Body of pancreas (tissue), 4 donors: Measurements from ENCODE around the gene GLIS1. TPM values are rescaled to one million over a fixed set of nuclear protein-coding genes. Genes with fewer than 3 reads are reported as not detected.

Experiments used
- ATAC-seq: fragments of 150-250 bp; one replicate; pipeline ENCODE4 v1.9.1; 2016
- DNase-seq, 4 donors: peaks; one replicate each; pipeline ENCODE4 v3.0.0-alpha.2; 2019
- H3K27ac ChIP-seq, 4 donors: fragments of 200-600 bp; sonication (generic); 1 replicate in 3 of 4; 2 replicates in 1 of 4; pipeline versions ENCODE4 v1.5.1 to v1.6.1; 2016 to 2019; ENCODE audit warnings: mild to moderate bottlenecking in 1 of 4, mixed read lengths in 1 of 4, moderate library complexity in 1 of 4
- H3K27me3 ChIP-seq, 2 donors: fragments of 200-600 bp; sonication (generic); one replicate each; pipeline ENCODE4 v1.6.0; 2016; ENCODE audit warnings: mild to moderate bottlenecking in 1 of 2
- H3K36me3 ChIP-seq, 2 donors: fragments of 200-600 bp; sonication (generic); replicated peaks in 1 of 2; 2 replicates each; pipeline ENCODE4 v1.5.1; 2016; ENCODE audit warnings: low read depth in 2 of 2; ENCODE audit not compliant: insufficient read depth in 1 of 2
- H3K4me1 ChIP-seq: fragments of 200-600 bp; sonication (generic); one replicate; pipeline ENCODE4 v1.6.0; 2016
- H3K4me3 ChIP-seq, 2 donors: fragments of 200-600 bp; sonication (generic); 1 replicate in 1 of 2; 2 replicates in 1 of 2; pipeline ENCODE4 v1.5.1; 2016 to 2019
- H3K9me3 ChIP-seq, 3 donors: fragments of 200-600 bp; sonication (generic); 1 replicate in 2 of 3; 2 replicates in 1 of 3; pipeline ENCODE4 v1.5.1; 2016
- POLR2A ChIP-seq, 3 donors: fragments of 450-650 bp; IDR thresholded peaks; one replicate each; pipeline ENCODE4 v1.6.1; 2016; ENCODE audit warnings: antibody characterized with exemption in 3 of 3, mild to moderate bottlenecking in 2 of 3
- WGBS, 2 donors: methylation state at CpG; one replicate each; pipeline ENCODE4 v1.1.5; 2017; 5-methylcytosine and 5-hydroxymethylcytosine counted together
- intact Hi-C: fragments of 100-400 bp; cut with DNase I; formaldehyde crosslinking; loops from one replicate; pipeline ENCODE4 v1.15.1; 2023
- total RNA-seq, 2 donors: library from RNA; depleted of rRNA; stranded (reverse); fragments of >200 nt; gene quantifications; one replicate each; pipeline ENCODE4 v1.1.0, GENCODE V29; 2016
- TF ChIP-seq, protein P1 (sequence below), 7 experiments: fragments of 450-650 bp in 4 of 7; fragments of 200-600 bp in 3 of 7; sonication (generic) in 3 of 7; IDR thresholded peaks; one replicate each; pipeline ENCODE4 v1.5.1; 2016 to 2019; ENCODE audit warnings: antibody characterized with exemption in 7 of 7

The GLIS1 gene
- total RNA-seq, 2 donors from 2014 or later, result 0.33 TPM; not detected in 1

DNA sequence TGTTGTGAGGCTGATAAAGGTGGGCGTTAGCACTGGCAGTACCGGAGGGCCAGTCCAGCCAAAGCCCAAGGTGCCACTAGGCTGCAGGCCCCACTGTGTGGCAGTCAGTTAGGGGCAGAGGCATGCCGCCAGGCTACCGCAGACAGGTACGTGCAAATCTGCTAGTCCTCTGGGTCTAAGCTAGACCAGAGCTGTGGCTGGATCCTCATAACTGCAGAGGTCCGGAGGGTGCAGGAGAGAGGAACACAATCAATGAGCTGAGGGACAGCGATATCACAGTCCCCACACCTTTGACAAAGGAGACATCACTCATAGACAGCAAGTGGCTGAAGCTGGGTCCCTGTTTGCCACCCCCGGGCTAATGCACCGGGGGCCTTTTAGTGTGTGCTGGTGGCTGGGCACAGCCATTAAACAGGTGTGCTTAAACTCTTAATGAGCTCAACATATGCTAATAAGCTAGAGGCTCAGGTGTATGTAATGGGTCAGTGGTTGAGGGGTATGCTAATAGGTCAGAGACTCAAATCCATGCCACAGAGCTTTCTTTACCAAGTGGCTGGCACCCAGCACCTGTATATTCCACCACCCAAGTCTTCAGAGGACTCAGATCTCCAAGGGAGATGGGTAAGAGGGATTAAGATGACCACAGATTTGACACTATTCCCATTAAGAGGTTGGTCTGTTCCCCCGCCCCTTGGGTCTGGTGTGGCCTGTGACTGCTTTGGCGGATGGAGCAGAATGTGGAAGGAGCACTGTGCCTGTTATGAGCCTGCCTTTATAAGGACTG lies 82.0 kb downstream of the GLIS1 start:
- intact Hi-C loops, result no loop called here
- WGBS, 2 donors, result 83 to 84% methylated on average over 11 of the region's 11 CpGs
- Histone ChIP-seq H3K36me3 (no peaks in the 10 kb centered on the region), H3K9me3 (no peaks in the 10 kb centered on the region), H3K27me3 (no peaks in the 10 kb centered on the region), H3K4me3 (no peak overlapping the region), H3K27ac (no peak overlapping the region), H3K4me1 (no peaks in the 10 kb centered on the region)
- DNase-seq (no peak), ATAC-seq (no peak)
- TF ChIP-seq, protein P1, sequence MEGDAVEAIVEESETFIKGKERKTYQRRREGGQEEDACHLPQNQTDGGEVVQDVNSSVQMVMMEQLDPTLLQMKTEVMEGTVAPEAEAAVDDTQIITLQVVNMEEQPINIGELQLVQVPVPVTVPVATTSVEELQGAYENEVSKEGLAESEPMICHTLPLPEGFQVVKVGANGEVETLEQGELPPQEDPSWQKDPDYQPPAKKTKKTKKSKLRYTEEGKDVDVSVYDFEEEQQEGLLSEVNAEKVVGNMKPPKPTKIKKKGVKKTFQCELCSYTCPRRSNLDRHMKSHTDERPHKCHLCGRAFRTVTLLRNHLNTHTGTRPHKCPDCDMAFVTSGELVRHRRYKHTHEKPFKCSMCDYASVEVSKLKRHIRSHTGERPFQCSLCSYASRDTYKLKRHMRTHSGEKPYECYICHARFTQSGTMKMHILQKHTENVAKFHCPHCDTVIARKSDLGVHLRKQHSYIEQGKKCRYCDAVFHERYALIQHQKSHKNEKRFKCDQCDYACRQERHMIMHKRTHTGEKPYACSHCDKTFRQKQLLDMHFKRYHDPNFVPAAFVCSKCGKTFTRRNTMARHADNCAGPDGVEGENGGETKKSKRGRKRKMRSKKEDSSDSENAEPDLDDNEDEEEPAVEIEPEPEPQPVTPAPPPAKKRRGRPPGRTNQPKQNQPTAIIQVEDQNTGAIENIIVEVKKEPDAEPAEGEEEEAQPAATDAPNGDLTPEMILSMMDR (IDR thresholded peaks at IDR 0.05), result no peak
- no peak for TF ChIP-seq POLR2A (IDR thresholded peaks at IDR 0.05)

DNA sequence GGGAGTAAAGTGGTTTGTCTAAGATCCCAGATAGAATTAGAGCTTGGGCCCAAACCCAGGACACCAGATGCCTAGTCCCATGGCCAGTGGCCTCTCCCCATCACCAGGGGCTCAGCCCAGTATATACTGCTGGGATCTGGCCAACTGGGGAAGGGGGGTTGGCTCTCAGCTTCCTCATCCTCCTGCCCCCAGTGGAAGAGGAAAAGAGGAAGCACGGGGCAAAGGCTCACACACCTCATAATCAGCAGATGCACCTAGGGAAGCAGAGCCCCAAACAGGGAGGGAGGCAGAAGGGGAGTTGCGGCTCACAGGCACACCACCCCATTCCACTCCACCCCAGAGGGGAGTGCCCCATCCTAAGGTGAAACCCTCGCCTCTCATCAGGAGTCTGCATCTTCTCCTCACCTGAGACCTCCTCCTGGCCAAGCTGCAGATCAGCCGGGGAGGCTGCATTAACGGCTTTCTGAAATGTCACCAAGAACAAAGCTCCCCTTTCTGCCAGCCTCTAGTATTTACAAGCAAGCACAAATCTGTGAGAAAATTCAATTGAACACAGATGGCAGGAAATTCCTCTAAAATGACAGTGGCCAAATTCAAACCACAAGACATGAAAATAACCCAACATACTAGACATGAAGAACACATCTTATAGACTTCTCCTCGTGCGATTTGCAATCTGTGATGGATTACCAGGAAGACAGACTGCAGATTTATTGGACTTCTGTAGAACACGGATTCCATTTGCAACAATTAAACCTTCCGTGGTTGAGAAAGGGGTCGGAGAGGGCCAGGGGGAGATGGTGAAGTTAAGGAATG lies 82.8 kb downstream of the GLIS1 start:
- intact Hi-C loops, result no loop called here
- TF ChIP-seq POLR2A (IDR thresholded peaks at IDR 0.05), result no peak
- TF ChIP-seq, protein P1 (IDR thresholded peaks at IDR 0.05), result no peak
- H3K27me3 ChIP-seq, result no peaks in the 10 kb centered on the region
- no peaks in the 10 kb centered on the region for H3K36me3 ChIP-seq
- 32 to 34% methylated on average over 10 of the region's 10 CpGs for WGBS, 2 donors
- H3K4me1 ChIP-seq, result no peaks in the 10 kb centered on the region
- no peaks in the 10 kb centered on the region for H3K9me3 ChIP-seq
- ATAC-seq, result no peak
- DNase-seq, result no peak
- no peak overlapping the region for H3K27ac ChIP-seq
- no peak overlapping the region for H3K4me3 ChIP-seq

DNA sequence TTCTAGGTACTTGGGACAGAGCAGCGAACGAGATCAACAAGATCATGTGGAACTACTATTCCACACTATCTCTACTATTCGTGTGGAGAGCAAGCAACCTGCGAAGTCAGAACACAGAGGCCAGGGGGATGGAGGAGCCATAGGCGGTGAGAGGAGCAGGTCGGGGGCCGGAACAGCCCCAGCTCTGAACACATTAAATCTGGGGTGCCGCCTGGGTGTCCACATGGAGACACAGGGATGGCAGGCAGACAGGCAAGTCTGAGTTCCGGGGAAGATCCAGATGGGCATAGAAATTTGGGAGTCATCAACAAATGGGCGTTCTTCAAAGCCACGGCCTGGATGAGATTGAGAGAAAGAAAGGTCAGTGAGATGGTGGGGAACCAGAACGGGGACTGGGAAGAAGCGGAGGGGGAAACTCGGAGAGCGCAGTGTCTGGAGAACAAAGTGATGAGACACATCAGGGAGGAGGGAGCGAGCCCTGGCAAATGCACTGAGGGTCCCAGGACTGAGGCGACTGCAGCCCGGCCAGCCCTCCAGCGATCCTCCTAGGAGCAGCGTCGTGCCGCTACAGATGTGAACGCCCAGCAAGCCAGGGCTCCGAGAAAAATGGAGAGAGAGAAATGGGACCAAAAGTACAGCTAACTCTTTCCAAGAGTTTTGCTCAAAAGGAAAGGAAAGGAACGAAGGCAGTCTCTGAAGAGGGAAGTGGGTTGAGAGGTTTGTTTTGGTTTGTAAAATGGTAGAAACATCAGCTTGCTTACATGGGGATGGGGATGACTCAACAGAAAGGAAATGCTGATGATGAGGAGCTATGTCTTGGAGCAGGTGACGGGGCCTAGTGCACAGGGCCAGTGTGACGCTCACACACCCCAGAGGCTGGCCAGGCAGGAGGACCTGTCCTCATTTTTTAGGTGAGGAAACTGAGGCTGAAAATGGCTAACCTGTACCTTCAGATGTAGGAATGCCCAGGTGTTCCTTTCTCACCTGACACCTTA lies 84.5 kb downstream of the GLIS1 start:
- no peaks in the 10 kb centered on the region for H3K36me3 ChIP-seq
- no peaks in the 10 kb centered on the region for H3K27me3 ChIP-seq
- ATAC-seq (no peak), DNase-seq (no peak)
- intact Hi-C loops, result no loop called here
- no peak overlapping the region for H3K27ac ChIP-seq
- no peak overlapping the region for H3K4me3 ChIP-seq
- 72 to 74% methylated on average over 27 of the region's 27 CpGs for WGBS, 2 donors
- no peaks in the 10 kb centered on the region for H3K9me3 ChIP-seq
- TF ChIP-seq, protein P1 (IDR thresholded peaks at IDR 0.05), result no peak
- no peak for TF ChIP-seq POLR2A (IDR thresholded peaks at IDR 0.05)
- no peaks in the 10 kb centered on the region for H3K4me1 ChIP-seq

DNA sequence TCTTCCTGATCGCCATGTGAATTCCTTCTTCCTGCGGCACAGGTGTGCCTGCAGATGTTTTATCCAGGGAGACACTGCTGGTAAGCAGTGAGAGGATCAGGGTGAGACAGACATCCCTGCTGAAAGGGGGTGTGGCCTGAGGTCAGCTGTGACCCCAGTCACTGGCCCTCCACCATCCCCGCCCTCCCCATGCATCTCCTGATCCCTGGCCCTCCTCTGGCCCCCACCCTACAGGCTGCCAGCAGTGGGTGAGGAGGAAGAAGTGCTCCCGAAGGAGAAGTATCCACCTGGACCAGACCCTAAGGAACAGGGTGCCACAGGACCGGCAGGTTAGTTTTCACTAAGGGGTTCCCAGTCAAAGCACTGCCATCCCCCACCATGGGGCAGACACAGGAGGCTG lies 85.3 kb downstream of the GLIS1 start:
- Histone ChIP-seq H3K36me3 (no peaks in the 10 kb centered on the region), H3K9me3 (no peaks in the 10 kb centered on the region), H3K27ac (no peak overlapping the region), H3K4me1 (no peaks in the 10 kb centered on the region), H3K27me3 (no peaks in the 10 kb centered on the region), H3K4me3 (no peak overlapping the region)
- intact Hi-C loops, result no loop called here
- no peak for DNase-seq
- 81 to 86% methylated on average over 3 to 5 of the region's 5 CpGs for WGBS, 2 donors
- TF ChIP-seq, protein P1 (IDR thresholded peaks at IDR 0.05), result no peak
- no peak for TF ChIP-seq POLR2A (IDR thresholded peaks at IDR 0.05)
- no peak for ATAC-seq
